K562 (cell line): ENCODE measurements around the gene GCGR. TPM values are rescaled to one million over a fixed set of nuclear protein-coding genes. Genes with fewer than 3 reads are reported as not detected.

Experiments used
- BDP1 ChIP-seq: IDR thresholded peaks from 3 replicates; pipeline ENCODE4 v1.6.1; 2011; ENCODE audit not compliant: insufficient read length, insufficient read depth
- BRF2 ChIP-seq: IDR thresholded peaks from 3 replicates; pipeline ENCODE4 v1.6.1; 2011; ENCODE audit warnings: borderline replicate concordance, mild to moderate bottlenecking; ENCODE audit not compliant: insufficient read length, insufficient read depth
- MGA ChIP-seq: fragments of 450-650 bp; IDR thresholded peaks from 2 replicates; pipeline ENCODE4 v1.6.1; 2016; ENCODE audit warnings: mild to moderate bottlenecking, moderate library complexity
- SMARCA4 ChIP-seq: fragments of 450-650 bp; IDR thresholded peaks from 2 replicates; pipeline ENCODE4 v1.6.1; 2016
- THRB ChIP-seq: fragments of 450-650 bp; formaldehyde crosslinking; conservative IDR thresholded peaks from 2 replicates; pipeline ENCODE4 v1.4.0; 2022; ENCODE audit warnings: mild to moderate bottlenecking, missing genetic modification characterization
- ZBTB43 ChIP-seq: sonication (generic); formaldehyde crosslinking; IDR thresholded peaks from 2 replicates; pipeline ENCODE4 v1.8.0; 2023; ENCODE audit warnings: mild to moderate bottlenecking, missing genetic modification reagents
- ZFP1 ChIP-seq: fragments of 450-650 bp; formaldehyde crosslinking; IDR thresholded peaks from 2 replicates; pipeline ENCODE4 v1.4.0; 2020; ENCODE audit warnings: mild to moderate bottlenecking, mixed read lengths
- ZNF354B ChIP-seq: fragments of 250-450 bp; sonication (Bioruptor Pico); IDR thresholded peaks from 2 replicates; pipeline ENCODE4 v1.4.0; 2020
- polyA plus RNA-seq, 8 experiments: library from polyadenylated mRNA; depleted of rRNA in 4 of 8; stranded (reverse) in 5 of 8; unstranded in 3 of 8; fragments of >200 nt; fragmentation: Nextera tagmentation in 2 of 8; fragmentation: Illumina TruSeq in 1 of 8; extraction: Ambion mirVana in 2 of 8; extraction: Trizol in 1 of 8; gene quantifications; 2 replicates each; pipeline versions ENCODE4 v1.2.1 to v1.2.3, GENCODE V29; 2011 to 2014; ENCODE audit warnings: inconsistent platforms in 1 of 8, missing spikeins in 1 of 8
- total RNA-seq, 7 experiments: library from RNA; depleted of rRNA in 6 of 7; stranded (reverse); fragments of >200 nt in 6 of 7; fragmentation: Illumina TruSeq in 2 of 7; extraction: Trizol in 2 of 7; gene quantifications; 2 replicates each; pipeline versions ENCODE4 v1.2.1 to v1.2.3, GENCODE V29; 2011 to 2021; ENCODE audit warnings: low replicate concordance in 1 of 7

GCGR gene
- total and polyA plus RNA-seq, 9 of the 15 experiments (the other 6 are each of a cell fraction or from before 2014, with no cell fraction given), result not detected

GRCh38 chr17:81833160-81833920 is 29.4 kb downstream of the GCGR start, which contains the start of gene MCRIP1 (continued):
- TF ChIP-seq ZBTB43 (CRISPR knock-in tag) (0 out of 2 replicates have a peak, but pooled peaks have one; percentile 24), BDP1 (no peak), ZFP1 (no peak), SMARCA4 (no peak), ZNF354B (no peak), THRB (CRISPR knock-in tag) (no peak), MGA (peak; percentile 97), BRF2 (no peak)
